Bronchial epithelial cell (primary cell): ENCODE measurements around the gene USP40. TPM values are rescaled to one million over a fixed set of nuclear protein-coding genes. Genes with fewer than 3 reads are reported as not detected.
A peak's percentile ranks its signal among the peaks of the same experiment; 100 is the strongest.

Experiments
- DNase-seq: peaks from one replicate; pipeline ENCODE4 v3.0.0-alpha.2; 2010; ENCODE audit warnings: low read depth
- FAIRE-seq: peaks from 2 replicates; lab custom pipeline; 2011; peaks lifted over from hg19 to GRCh38; lab: Jason Lieb, UNC
- H3K27me3 ChIP-seq: 2 replicates; pipeline ENCODE4 v1.5.1; 2011; ENCODE audit warnings: low read length; ENCODE audit not compliant: control insufficient read depth, insufficient read depth
- H3K36me3 ChIP-seq: 2 replicates; pipeline ENCODE4 v1.5.1; 2011; ENCODE audit warnings: low read length; ENCODE audit not compliant: control insufficient read depth, insufficient read depth
- H3K4me3 ChIP-seq: 2 replicates; pipeline ENCODE4 v1.5.1; 2011; ENCODE audit warnings: mild to moderate bottlenecking, low read depth, low read length, control low read depth
- total RNA-seq: library from RNA; depleted of rRNA; stranded (reverse); fragments of >200 nt; gene quantifications from 2 replicates; pipeline ENCODE4 v1.2.1, GENCODE V29; 2014
- TF ChIP-seq, protein P1 (sequence below): IDR thresholded peaks from 2 replicates; pipeline ENCODE4 v1.5.1; 2011; ENCODE audit warnings: mild to moderate bottlenecking, moderate library complexity, low read length, control low read depth, inconsistent platforms; ENCODE audit not compliant: insufficient read depth, severe bottlenecking

USP40 gene
- total RNA-seq, 1 donor from 2014 or later, result 21.1 TPM

DNA sequence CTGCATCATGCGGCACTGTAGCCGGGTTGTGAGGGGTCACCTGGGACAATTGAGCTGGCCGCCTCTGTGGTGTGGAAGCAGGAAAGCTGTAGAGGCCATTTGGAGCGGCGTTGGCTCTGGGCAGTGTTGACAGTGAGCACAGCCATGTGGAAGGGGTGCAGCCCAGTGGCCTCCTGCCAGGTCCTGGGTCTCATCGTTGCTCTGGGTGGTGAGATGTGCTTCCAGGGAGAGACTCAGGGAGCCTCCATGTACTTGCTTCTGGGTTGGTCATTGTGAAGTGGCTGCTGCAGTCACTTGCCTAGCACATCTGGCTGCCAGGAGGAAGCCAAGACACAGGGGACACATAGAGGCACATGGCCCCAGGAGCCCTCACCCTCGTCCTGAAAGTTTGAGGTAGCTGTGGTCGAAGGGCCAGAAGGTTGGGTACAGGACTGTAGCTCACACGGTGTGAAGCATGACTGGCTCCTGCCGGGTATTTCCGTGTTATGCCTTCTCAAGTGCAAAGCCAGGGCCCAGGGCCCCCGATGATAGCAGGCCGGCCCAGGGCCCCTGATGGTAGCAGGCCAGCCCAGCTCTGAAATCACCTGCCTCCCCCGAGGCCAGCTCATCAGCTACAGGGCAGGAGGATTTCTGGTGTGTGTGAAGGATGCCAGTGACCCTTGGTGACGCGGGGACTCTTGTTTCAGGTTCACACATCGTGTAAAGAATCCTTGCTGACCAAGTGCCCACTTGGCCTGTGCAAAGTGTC is 129.7 kb downstream of the USP40 start:
- TF ChIP-seq, protein P1, sequence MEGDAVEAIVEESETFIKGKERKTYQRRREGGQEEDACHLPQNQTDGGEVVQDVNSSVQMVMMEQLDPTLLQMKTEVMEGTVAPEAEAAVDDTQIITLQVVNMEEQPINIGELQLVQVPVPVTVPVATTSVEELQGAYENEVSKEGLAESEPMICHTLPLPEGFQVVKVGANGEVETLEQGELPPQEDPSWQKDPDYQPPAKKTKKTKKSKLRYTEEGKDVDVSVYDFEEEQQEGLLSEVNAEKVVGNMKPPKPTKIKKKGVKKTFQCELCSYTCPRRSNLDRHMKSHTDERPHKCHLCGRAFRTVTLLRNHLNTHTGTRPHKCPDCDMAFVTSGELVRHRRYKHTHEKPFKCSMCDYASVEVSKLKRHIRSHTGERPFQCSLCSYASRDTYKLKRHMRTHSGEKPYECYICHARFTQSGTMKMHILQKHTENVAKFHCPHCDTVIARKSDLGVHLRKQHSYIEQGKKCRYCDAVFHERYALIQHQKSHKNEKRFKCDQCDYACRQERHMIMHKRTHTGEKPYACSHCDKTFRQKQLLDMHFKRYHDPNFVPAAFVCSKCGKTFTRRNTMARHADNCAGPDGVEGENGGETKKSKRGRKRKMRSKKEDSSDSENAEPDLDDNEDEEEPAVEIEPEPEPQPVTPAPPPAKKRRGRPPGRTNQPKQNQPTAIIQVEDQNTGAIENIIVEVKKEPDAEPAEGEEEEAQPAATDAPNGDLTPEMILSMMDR, result no peak
- DNase-seq (no peak), FAIRE-seq (peak; percentile 23)

DNA sequence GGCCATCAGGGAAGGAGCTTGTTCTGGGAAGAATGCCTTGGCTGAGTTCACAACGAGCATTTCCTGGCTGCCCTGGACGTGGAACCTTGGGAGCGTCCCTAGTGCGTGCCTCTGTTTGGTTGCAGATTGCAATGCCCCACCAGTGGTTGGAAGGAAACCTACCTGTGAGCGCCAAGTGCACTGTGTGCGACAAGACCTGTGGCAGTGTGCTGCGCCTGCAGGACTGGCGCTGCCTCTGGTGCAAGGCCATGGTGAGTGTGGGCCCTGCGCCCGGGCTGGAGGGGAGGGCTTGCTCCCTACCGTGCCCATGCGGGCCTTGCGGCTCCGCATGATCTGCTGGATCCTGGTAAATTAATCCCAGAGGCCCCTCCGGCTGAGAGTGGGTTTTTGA is 130.4 kb downstream of the USP40 start:
- no peak for FAIRE-seq
- H3K36me3 ChIP-seq, result peaks cover 4% of the 10 kb centered on the region
- DNase-seq, result no peak
- H3K27me3 ChIP-seq, result no peaks in the 10 kb centered on the region
- TF ChIP-seq, protein P1, result no peak
- H3K4me3 ChIP-seq, result no peak overlapping the region

More for the DNA sequence above, 129.7 kb downstream of the USP40 start:
- Histone ChIP-seq H3K27me3 (no peaks in the 10 kb centered on the region), H3K36me3 (peaks cover 4% of the 10 kb centered on the region), H3K4me3 (no peak overlapping the region)

GRCh38 chr2:233435436-233436190 is 131.0 kb downstream of the USP40 start:
- no peaks in the 10 kb centered on the region for H3K27me3 ChIP-seq
- no peak overlapping the region for H3K4me3 ChIP-seq
- H3K36me3 ChIP-seq, result peaks cover 4% of the 10 kb centered on the region
- FAIRE-seq, result no peak
- TF ChIP-seq, protein P1, result no peak
- no peak for DNase-seq

- peaks cover 4% of the 10 kb centered on the region for H3K36me3 ChIP-seq
- no peaks in the 10 kb centered on the region for H3K27me3 ChIP-seq
- TF ChIP-seq, protein P1, result no peak
- no peak overlapping the region for H3K4me3 ChIP-seq
- no peak for DNase-seq
- FAIRE-seq, result no peak
These were observed 131.8 kb downstream of the USP40 start for GRCh38 chr2:233434666-233435330.

DNA sequence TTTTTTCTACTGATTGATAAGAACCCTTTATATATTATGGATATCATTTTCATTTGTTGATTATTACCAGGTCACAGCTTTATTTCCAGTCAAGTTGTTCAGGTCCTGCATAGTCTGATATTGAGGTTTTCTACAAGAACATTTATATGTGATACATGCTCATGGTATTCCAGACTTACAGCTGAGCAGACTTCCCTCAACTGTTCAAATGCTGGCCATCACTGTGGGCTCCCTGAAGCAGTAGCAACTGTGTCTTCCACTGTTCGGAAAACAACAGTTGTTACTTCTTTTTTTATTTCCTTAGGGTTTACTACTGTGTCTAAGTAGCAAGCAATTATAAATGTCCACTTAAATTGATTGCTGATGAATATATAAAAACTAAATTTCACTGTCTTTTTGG is 132.8 kb downstream of the USP40 start:
- H3K27me3 ChIP-seq, result no peaks in the 10 kb centered on the region
- TF ChIP-seq, protein P1, result no peak
- DNase-seq, result no peak
- FAIRE-seq, result no peak
- no peak overlapping the region for H3K4me3 ChIP-seq
- peaks cover 4% of the 10 kb centered on the region for H3K36me3 ChIP-seq
